K562 (cell line): ENCODE data around the gene NUDCD3. TPM values are rescaled to one million over a fixed set of nuclear protein-coding genes. Genes with fewer than 3 reads are reported as not detected.
A peak's percentile ranks its signal among the peaks of the same experiment; 100 is the strongest.
"Not testable (repeated sequence)": the region's sequence is repeated elsewhere in the genome, so short reads cannot be mapped to it uniquely, and the experiment has no call there.

Experiments
- ATAC-seq: fragments of 200-7000 bp; cut with Tn5 transposase; 3 replicates; pipeline ENCODE4 v1.9.1; 2020; ENCODE audit warnings: moderate library complexity
- BruUV-seq: library from RNA; stranded (reverse); fragments of 400-500 nt; replicated peaks from 2 replicates; lab custom pipeline; 2021; lab: Mats Ljungman, UMichigan
- CTCF ChIA-PET: fragments of 300-600 bp; formaldehyde crosslinking; extraction: SDS; loops from one replicate; lab custom pipeline; 2021; ENCODE audit warnings: low intra/inter-chr PET ratio; lab: Yijun Ruan, JAX
- POLR2A ChIA-PET: fragments of 300-600, 350-650 bp; sonication (Branson Sonifier 250); formaldehyde crosslinking; extraction: SDS; loops from one replicate; lab custom pipeline; 2021; ENCODE audit warnings: antibody characterized with exemption, inconsistent platforms; lab: Yijun Ruan, JAX
- DNase-seq, 4 experiments: peaks; one replicate each; pipeline versions ENCODE4 v3.0.0 to v3.0.0-alpha.2; 2011 to 2018; ENCODE audit warnings: low spot score in 3 of 4, mixed read lengths in 3 of 4; ENCODE audit errors: extremely low read depth in 1 of 4
- FAIRE-seq: peaks from 2 replicates; lab custom pipeline; 2011; peaks lifted over from hg19 to GRCh38; lab: Jason Lieb, UNC
- H2AFZ ChIP-seq: 2 replicates; pipeline ENCODE4 v1.6.0; 2011; ENCODE audit warnings: low read depth, low read length, control low read depth, inconsistent platforms
- H3K27ac ChIP-seq: fragments of 200-600 bp; 3 replicates; pipeline ENCODE4 v1.8.0; 2011; ENCODE audit warnings: low read depth, mild to moderate bottlenecking, control low read depth, inconsistent platforms, low read length, moderate library complexity, mixed read lengths; ENCODE audit errors: extremely low read depth
- H3K27me3 ChIP-seq, 2 experiments: fragments of 300-600 bp in 1 of 2; 2 replicates in 1 of 2; 3 replicates in 1 of 2; pipeline versions ENCODE4 v1.6.0 to v1.8.0; 2011; ENCODE audit warnings: inconsistent platforms in 2 of 2, low read length in 2 of 2, mild to moderate bottlenecking in 1 of 2, mixed read lengths in 1 of 2, moderate library complexity in 1 of 2; ENCODE audit not compliant: control insufficient read depth in 2 of 2, insufficient read depth in 2 of 2
- H3K36me3 ChIP-seq: fragments of 300-600 bp; 3 replicates; pipeline ENCODE4 v1.8.0; 2011; ENCODE audit warnings: mild to moderate bottlenecking, low read length, inconsistent platforms; ENCODE audit not compliant: control insufficient read depth, insufficient read depth
- H3K4me1 ChIP-seq, 2 experiments: fragments of 200-600 bp in 1 of 2; replicated peaks in 1 of 2; 2 replicates in 1 of 2; 3 replicates in 1 of 2; pipeline versions ENCODE4 v1.5.1 to v1.8.0; 2011; ENCODE audit warnings: inconsistent platforms in 2 of 2, low read length in 2 of 2, mild to moderate bottlenecking in 1 of 2, mixed read lengths in 1 of 2, moderate library complexity in 1 of 2; ENCODE audit not compliant: control insufficient read depth in 2 of 2, insufficient read depth in 2 of 2
- H3K4me2 ChIP-seq: 2 replicates; pipeline ENCODE4 v1.6.1; 2011; ENCODE audit warnings: low read length, control low read depth, inconsistent platforms, mixed read lengths; ENCODE audit not compliant: insufficient read depth
- H3K4me3 ChIP-seq: fragments of 200-600 bp; sonication (generic), shearing (Covaris generic); 2 replicates; pipeline ENCODE4 v1.5.1; 2016; ENCODE audit warnings: control low read depth, inconsistent platforms
- H3K79me2 ChIP-seq: fragments of 200-600 bp; 3 replicates; pipeline ENCODE4 v1.8.0; 2011; ENCODE audit warnings: low read length, inconsistent platforms; ENCODE audit not compliant: control insufficient read depth, insufficient read depth
- H3K9ac ChIP-seq, 2 experiments: 2 replicates each; pipeline versions ENCODE4 v1.6.0 to v1.6.1; 2011; ENCODE audit warnings: low read depth in 2 of 2, low read length in 2 of 2, control low read depth in 1 of 2, inconsistent platforms in 1 of 2, mild to moderate bottlenecking in 1 of 2, mixed read lengths in 1 of 2; ENCODE audit not compliant: insufficient read depth in 1 of 2
- H3K9me1 ChIP-seq: one replicate; pipeline ENCODE4 v1.6.0; 2011; ENCODE audit warnings: inconsistent platforms, mild to moderate bottlenecking, low read length, moderate library complexity; ENCODE audit not compliant: control insufficient read depth, insufficient read depth
- H3K9me3 ChIP-seq: replicated peaks from 2 replicates; pipeline ENCODE4 v1.5.1; 2011; ENCODE audit warnings: low read depth, low read length, inconsistent platforms; ENCODE audit not compliant: control insufficient read depth, insufficient read depth
- H4K20me1 ChIP-seq: replicated peaks from 2 replicates; pipeline ENCODE4 v1.6.1; 2011; ENCODE audit warnings: low read length, inconsistent platforms, mixed read lengths; ENCODE audit not compliant: control insufficient read depth, insufficient read depth
- BMI1 ChIP-seq: fragments of 150-350 bp; IDR thresholded peaks from 2 replicates; pipeline ENCODE4 v1.6.1; 2014; ENCODE audit warnings: low read length
- GATAD2A ChIP-seq: fragments of 450-650 bp; IDR thresholded peaks from 2 replicates; pipeline ENCODE4 v1.6.1; 2017
- HDAC3 ChIP-seq: fragments of 450-650 bp; IDR thresholded peaks from 2 replicates; pipeline ENCODE4 v1.6.1; 2018; ENCODE audit warnings: borderline replicate concordance, mild to moderate bottlenecking, moderate library complexity; ENCODE audit not compliant: partially characterized antibody
- HIVEP1 ChIP-seq: fragments of 250-450 bp; sonication (Bioruptor Pico); IDR thresholded peaks from 2 replicates; pipeline ENCODE4 v1.4.0; 2020; ENCODE audit warnings: mild to moderate bottlenecking
- TOE1 ChIP-seq, 2 experiments: fragments of 450-650 bp in 1 of 2; sonication (generic) in 1 of 2; formaldehyde crosslinking in 1 of 2; IDR thresholded peaks; 2 replicates each; pipeline versions ENCODE4 v1.7.1 to v1.8.0; 2016 to 2022; ENCODE audit warnings: borderline replicate concordance in 2 of 2, mild to moderate bottlenecking in 2 of 2, antibody characterized with exemption in 1 of 2, inconsistent platforms in 1 of 2, low read depth in 1 of 2, missing genetic modification reagents in 1 of 2, moderate library complexity in 1 of 2
- ZNF431 ChIP-seq: sonication (generic); formaldehyde crosslinking; IDR thresholded peaks from 2 replicates; pipeline ENCODE4 v1.8.0; 2022; ENCODE audit warnings: mild to moderate bottlenecking, missing genetic modification reagents
- whole genome bisulfite sequencing: fragments of 100-300 bp; shearing (Covaris generic); methylation state at CpG from one replicate; pipeline ENCODE4 v1.1.6; 2016; ENCODE audit warnings: low coverage, mixed read lengths; ENCODE audit not compliant: insufficient coverage; ENCODE audit errors: missing lambda C conversion rate; 5-methylcytosine and 5-hydroxymethylcytosine counted together
- in situ Hi-C: fragments of 300-500 bp; cut with MboI; formaldehyde crosslinking; loops from 4 replicates; pipeline ENCODE4 v1.15.0; 2018; ENCODE audit warnings: inconsistent platforms, mixed read lengths
- intact Hi-C: fragments of 100-400 bp; cut with micrococcal nuclease; formaldehyde crosslinking; loops from 2 replicates; pipeline ENCODE4 v1.14.2; 2022
- polyA plus RNA-seq, 8 experiments: library from polyadenylated mRNA; depleted of rRNA in 4 of 8; stranded (reverse) in 5 of 8; unstranded in 3 of 8; fragments of >200 nt; fragmentation: Nextera tagmentation in 2 of 8; fragmentation: Illumina TruSeq in 1 of 8; extraction: Ambion mirVana in 2 of 8; extraction: Trizol in 1 of 8; gene quantifications; 2 replicates each; pipeline versions ENCODE4 v1.2.1 to v1.2.3, GENCODE V29; 2011 to 2014; ENCODE audit warnings: inconsistent platforms in 1 of 8, missing spikeins in 1 of 8
- total RNA-seq, 7 experiments: library from RNA; depleted of rRNA in 6 of 7; stranded (reverse); fragments of >200 nt in 6 of 7; fragmentation: Illumina TruSeq in 2 of 7; extraction: Trizol in 2 of 7; gene quantifications; 2 replicates each; pipeline versions ENCODE4 v1.2.1 to v1.2.3, GENCODE V29; 2011 to 2021; ENCODE audit warnings: low replicate concordance in 1 of 7
- TF ChIP-seq, protein P1 (sequence below): fragments of 250-450 bp; sonication (Bioruptor Pico); IDR thresholded peaks from 2 replicates; pipeline ENCODE4 v1.5.0; 2022; ENCODE audit warnings: mild to moderate bottlenecking

Gene NUDCD3
- total and polyA plus RNA-seq, 9 of the 15 experiments (the other 6 are each of a cell fraction or from before 2014, with no cell fraction given) = 24.8 to 64.2 (median 42.6) TPM

DNA sequence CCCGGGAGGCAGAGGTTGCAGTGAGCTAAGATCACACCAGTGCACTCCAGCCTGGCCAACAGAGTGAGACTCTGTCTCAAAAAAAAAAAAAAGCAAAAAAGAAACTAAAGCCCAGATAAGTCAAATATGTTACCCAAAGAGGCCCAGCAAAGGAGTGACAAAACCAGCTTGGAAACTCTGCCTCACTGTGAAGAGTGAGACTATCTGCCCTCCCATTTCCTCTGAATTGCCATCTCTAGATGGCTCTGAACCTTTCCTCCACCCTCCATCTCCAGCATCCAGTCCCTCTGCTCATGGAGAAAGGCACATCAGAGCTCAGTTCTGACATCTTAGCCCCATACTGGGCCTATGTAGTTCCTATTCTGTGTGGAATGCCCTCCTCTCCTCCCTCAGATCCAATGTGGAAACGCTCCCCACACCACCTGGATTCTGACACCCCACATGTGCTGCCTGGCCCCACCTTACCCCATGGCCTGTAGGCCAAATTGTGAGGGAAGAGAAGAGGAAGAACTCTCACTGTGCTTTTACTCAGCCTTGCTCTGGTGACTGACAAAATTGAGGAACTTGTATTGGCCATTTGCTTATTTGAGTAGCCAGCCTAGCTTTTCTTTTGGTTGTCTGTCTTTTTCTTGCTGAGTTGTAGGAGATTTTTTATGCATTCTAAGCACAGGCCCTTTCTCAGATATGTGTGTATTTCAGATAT, 18.0 kb upstream of the NUDCD3 start (continued):
- no peak for TF ChIP-seq HDAC3
- TF ChIP-seq, protein P1, sequence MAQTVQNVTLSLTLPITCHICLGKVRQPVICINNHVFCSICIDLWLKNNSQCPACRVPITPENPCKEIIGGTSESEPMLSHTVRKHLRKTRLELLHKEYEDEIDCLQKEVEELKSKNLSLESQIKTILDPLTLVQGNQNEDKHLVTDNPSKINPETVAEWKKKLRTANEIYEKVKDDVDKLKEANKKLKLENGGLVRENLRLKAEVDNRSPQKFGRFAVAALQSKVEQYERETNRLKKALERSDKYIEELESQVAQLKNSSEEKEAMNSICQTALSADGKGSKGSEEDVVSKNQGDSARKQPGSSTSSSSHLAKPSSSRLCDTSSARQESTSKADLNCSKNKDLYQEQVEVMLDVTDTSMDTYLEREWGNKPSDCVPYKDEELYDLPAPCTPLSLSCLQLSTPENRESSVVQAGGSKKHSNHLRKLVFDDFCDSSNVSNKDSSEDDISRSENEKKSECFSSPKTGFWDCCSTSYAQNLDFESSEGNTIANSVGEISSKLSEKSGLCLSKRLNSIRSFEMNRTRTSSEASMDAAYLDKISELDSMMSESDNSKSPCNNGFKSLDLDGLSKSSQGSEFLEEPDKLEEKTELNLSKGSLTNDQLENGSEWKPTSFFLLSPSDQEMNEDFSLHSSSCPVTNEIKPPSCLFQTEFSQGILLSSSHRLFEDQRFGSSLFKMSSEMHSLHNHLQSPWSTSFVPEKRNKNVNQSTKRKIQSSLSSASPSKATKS = no peak
- no peak for TF ChIP-seq BMI1
- TF ChIP-seq GATAD2A = no peak
- TF ChIP-seq TOE1 (IDR thresholded peaks at IDR 0.05; ENCODE audit: borderline replicate concordance) = no peak
- TF ChIP-seq TOE1 (CRISPR knock-in tag; IDR thresholded peaks at IDR 0.05; ENCODE audit: borderline replicate concordance, low read depth) = no peak
- TF ChIP-seq HIVEP1 (CRISPR knock-in tag) = no peak

DNA sequence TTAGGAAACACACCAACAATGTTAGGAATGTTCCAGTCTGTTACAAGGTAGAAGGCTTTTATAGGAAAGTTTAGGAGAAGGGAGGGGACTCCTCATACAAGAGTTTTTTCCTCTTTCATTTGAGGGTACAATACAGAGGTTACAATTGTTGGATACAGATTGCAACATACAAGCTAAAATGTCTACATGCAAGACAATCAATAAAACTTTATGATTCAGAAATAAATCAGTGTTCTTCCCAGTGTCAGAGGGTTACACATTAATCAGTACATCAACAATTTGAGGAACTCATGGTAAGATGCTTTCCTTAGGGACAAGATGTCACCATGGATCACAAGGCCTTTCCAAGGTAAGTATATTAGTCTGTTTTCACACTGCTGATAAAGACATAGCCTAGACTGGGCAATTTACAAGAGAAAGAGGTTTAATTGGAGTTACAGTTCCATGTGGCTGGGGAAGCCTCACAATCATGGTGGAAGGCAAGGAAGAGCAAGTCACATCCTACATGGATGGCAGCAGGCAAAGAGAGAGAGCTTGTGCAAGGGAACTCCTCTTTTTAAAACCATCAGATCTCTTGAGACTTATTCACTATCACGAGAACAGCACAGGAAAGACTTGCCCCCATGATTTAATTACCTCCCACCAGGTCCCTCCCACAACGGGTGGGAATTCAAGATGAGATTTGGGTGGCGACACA, 16.3 kb upstream of the NUDCD3 start:
- POLR2A ChIA-PET, H3K4me1 ChIP-seq, H3K27me3 ChIP-seq, CTCF ChIA-PET, H4K20me1 ChIP-seq, H3K36me3 ChIP-seq, intact Hi-C loops, H3K9ac ChIP-seq, H3K4me3 ChIP-seq, FAIRE-seq, H2AFZ ChIP-seq, H3K79me2 ChIP-seq, DNase-seq, H3K27ac ChIP-seq, H3K9me1 ChIP-seq, BruUV-seq, H3K9me3 ChIP-seq, in situ Hi-C loops, ATAC-seq, H3K4me2 ChIP-seq: not testable (repeated sequence)
- WGBS = 8% methylated on average over 3 of the region's 3 CpGs
- TF ChIP-seq ZNF431 (CRISPR knock-in tag) = peak; percentile 98
